DOHH2 (cell line): ENCODE results near the gene LILRB2.

Experiments
- H3F3A ChIP-seq: fragments of 200-600 bp; sonication (generic), shearing (Covaris generic); 2 replicates; pipeline ENCODE4 v1.6.0; 2016; ENCODE audit warnings: antibody characterized with exemption, mild to moderate bottlenecking; ENCODE audit not compliant: control insufficient read depth, insufficient read depth
- H3K27ac ChIP-seq: fragments of 200-600 bp; sonication (generic); 2 replicates; pipeline ENCODE4 v1.5.1; 2014; ENCODE audit warnings: low read depth, mild to moderate bottlenecking, low read length, moderate library complexity
- H3K27me3 ChIP-seq: fragments of 200-600 bp; sonication (generic); 2 replicates; pipeline ENCODE4 v1.6.1; 2014; ENCODE audit warnings: mild to moderate bottlenecking, low read length, mixed read lengths; ENCODE audit not compliant: control insufficient read depth
- H3K36me3 ChIP-seq: fragments of 200-600 bp; sonication (generic); 2 replicates; pipeline ENCODE4 v1.6.1; 2014; ENCODE audit warnings: mild to moderate bottlenecking, low read length, moderate library complexity, mixed read lengths; ENCODE audit not compliant: control insufficient read depth
- H3K4me1 ChIP-seq: fragments of 200-600 bp; sonication (generic); 2 replicates; pipeline ENCODE4 v1.6.1; 2014; ENCODE audit warnings: mild to moderate bottlenecking, low read length, mixed read lengths; ENCODE audit not compliant: control insufficient read depth
- H3K4me2 ChIP-seq: fragments of 200-600 bp; sonication (generic); 2 replicates; pipeline ENCODE4 v1.6.0; 2014; ENCODE audit warnings: mild to moderate bottlenecking, low read length, moderate library complexity
- H3K4me3 ChIP-seq: fragments of 200-600 bp; sonication (generic); 2 replicates; pipeline ENCODE4 v1.5.1; 2014; ENCODE audit warnings: mild to moderate bottlenecking, low read length, mixed read lengths
- H3K79me2 ChIP-seq: fragments of 200-600 bp; sonication (generic); 2 replicates; pipeline ENCODE4 v1.6.1; 2014; ENCODE audit warnings: mild to moderate bottlenecking, low read length, mixed read lengths; ENCODE audit not compliant: control insufficient read depth
- H3K9me2 ChIP-seq: fragments of 200-600 bp; sonication (generic); replicated peaks from 2 replicates; pipeline ENCODE4 v1.6.1; 2014; ENCODE audit warnings: mild to moderate bottlenecking, low read length, mixed read lengths; ENCODE audit not compliant: control insufficient read depth
- H3K9me3 ChIP-seq: fragments of 200-600 bp; sonication (generic); 2 replicates; pipeline ENCODE4 v1.6.1; 2014; ENCODE audit warnings: antibody characterized with exemption, low read length, mixed read lengths; ENCODE audit not compliant: control insufficient read depth, insufficient read depth
- H4K20me1 ChIP-seq: fragments of 200-600 bp; sonication (generic); 2 replicates; pipeline ENCODE4 v1.6.0; 2014; ENCODE audit warnings: low read depth, mild to moderate bottlenecking, antibody characterized with exemption, low read length, moderate library complexity; ENCODE audit not compliant: control insufficient read depth, insufficient read depth
- EZH2phosphoT487 ChIP-seq: fragments of 200-600 bp; sonication (generic); IDR thresholded peaks from 2 replicates; pipeline ENCODE4 v1.6.1; 2017; ENCODE audit warnings: borderline replicate concordance, mild to moderate bottlenecking, antibody characterized with exemption, low read length, moderate library complexity, mixed read lengths
- TF ChIP-seq, protein P1 (sequence below): fragments of 200-600 bp; sonication (generic); IDR thresholded peaks from one replicate; pipeline ENCODE4 v1.5.1; 2014; ENCODE audit warnings: antibody characterized with exemption, mild to moderate bottlenecking, low read depth, low read length; ENCODE audit not compliant: poor library complexity, severe bottlenecking

The LILRB2 gene

DNA sequence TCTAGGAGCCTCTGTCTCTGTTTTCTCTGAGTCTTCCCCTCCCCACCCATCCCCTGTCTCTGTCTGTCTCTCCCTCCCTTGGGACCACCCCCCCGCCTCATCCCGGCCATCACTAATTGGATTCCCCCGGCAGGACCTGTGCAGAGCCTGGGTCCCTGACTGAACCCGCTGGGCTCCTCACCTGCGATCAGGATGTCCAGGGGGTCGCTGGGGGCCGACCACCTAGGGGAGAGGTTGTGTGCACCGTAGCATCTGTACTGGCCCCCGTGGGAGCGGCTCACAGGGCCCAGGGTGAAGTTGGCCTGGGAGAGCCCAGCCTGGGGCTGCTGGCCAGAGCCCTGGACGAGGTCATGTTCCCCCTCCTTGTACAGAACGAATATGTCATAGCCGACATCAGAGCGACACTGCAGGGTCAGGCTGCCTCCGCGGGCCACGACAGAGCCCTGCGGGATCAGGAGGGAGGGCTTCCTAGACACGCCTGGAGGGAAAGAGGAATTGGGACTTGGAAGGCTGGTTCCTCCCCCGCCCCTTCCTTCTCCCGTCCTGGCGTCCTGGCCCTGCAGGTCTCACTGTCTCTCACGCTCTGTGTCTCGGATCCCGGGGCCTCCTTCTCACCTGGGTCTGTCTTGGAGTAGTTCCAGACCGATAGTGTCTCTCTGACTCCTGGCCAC is 25.7 kb downstream of the LILRB2 start:
- Histone ChIP-seq H3K79me2 (no peaks in the 10 kb centered on the region), H3K9me2 (no peaks in the 10 kb centered on the region), H3K27ac (no peak overlapping the region), H4K20me1 (no peaks in the 10 kb centered on the region), H3K4me2 (no peak overlapping the region), H3K4me3 (no peak overlapping the region), H3K27me3 (peaks cover 13% of the 10 kb centered on the region), H3K36me3 (no peaks in the 10 kb centered on the region), H3K9me3 (no peaks in the 10 kb centered on the region), H3F3A (no peaks in the 10 kb centered on the region), H3K4me1 (no peaks in the 10 kb centered on the region)
- TF ChIP-seq, protein P1, sequence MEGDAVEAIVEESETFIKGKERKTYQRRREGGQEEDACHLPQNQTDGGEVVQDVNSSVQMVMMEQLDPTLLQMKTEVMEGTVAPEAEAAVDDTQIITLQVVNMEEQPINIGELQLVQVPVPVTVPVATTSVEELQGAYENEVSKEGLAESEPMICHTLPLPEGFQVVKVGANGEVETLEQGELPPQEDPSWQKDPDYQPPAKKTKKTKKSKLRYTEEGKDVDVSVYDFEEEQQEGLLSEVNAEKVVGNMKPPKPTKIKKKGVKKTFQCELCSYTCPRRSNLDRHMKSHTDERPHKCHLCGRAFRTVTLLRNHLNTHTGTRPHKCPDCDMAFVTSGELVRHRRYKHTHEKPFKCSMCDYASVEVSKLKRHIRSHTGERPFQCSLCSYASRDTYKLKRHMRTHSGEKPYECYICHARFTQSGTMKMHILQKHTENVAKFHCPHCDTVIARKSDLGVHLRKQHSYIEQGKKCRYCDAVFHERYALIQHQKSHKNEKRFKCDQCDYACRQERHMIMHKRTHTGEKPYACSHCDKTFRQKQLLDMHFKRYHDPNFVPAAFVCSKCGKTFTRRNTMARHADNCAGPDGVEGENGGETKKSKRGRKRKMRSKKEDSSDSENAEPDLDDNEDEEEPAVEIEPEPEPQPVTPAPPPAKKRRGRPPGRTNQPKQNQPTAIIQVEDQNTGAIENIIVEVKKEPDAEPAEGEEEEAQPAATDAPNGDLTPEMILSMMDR: no peak
- TF ChIP-seq EZH2phosphoT487: no peak

DNA sequence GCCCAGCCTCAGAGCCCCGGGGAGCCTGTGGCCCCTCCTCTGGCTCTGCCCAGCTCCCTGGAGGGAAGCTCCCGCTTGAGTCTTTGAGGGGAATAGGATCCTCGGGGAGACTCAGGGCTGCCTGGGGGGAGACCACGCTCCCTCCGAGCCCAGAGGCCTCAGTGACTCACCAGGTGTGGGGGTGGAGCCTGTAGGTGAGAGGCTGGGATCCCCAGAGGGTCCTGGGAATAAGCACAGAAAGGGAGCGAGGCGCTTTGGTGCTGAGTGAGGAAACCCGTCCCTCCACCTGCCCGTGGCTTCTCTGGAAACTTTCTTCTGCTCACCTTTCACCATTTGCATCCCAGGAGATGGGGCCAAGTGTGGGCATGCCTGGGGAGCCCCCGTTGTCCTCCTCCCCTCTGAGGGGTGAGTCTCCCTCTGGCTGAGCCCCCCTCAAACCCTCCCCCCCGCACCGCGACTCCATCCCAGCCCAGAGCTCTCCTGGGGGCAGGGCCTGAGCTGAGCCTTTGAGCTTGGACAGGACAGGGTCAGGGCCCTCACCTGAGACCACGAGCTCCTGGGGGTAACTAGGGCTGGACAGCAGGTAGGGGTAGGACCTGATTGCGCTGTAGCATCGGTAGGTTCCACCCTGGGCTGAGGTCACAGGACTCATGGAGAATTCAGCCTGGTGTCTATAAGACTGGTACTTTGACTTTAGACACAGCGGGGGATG is 26.6 kb downstream of the LILRB2 start:
- Histone ChIP-seq H3K4me3 (no peak overlapping the region), H3K27ac (no peak overlapping the region), H3K36me3 (no peaks in the 10 kb centered on the region), H3K9me3 (no peaks in the 10 kb centered on the region), H3K79me2 (no peaks in the 10 kb centered on the region), H3K4me2 (no peak overlapping the region), H3K27me3 (peaks cover 13% of the 10 kb centered on the region), H3F3A (0 out of 2 replicates have a peak, but pooled peaks cover 2% of the 10 kb centered on the region), H3K9me2 (no peaks in the 10 kb centered on the region), H3K4me1 (no peaks in the 10 kb centered on the region), H4K20me1 (no peaks in the 10 kb centered on the region)
- TF ChIP-seq EZH2phosphoT487: no peak
- TF ChIP-seq, protein P1: no peak

DNA sequence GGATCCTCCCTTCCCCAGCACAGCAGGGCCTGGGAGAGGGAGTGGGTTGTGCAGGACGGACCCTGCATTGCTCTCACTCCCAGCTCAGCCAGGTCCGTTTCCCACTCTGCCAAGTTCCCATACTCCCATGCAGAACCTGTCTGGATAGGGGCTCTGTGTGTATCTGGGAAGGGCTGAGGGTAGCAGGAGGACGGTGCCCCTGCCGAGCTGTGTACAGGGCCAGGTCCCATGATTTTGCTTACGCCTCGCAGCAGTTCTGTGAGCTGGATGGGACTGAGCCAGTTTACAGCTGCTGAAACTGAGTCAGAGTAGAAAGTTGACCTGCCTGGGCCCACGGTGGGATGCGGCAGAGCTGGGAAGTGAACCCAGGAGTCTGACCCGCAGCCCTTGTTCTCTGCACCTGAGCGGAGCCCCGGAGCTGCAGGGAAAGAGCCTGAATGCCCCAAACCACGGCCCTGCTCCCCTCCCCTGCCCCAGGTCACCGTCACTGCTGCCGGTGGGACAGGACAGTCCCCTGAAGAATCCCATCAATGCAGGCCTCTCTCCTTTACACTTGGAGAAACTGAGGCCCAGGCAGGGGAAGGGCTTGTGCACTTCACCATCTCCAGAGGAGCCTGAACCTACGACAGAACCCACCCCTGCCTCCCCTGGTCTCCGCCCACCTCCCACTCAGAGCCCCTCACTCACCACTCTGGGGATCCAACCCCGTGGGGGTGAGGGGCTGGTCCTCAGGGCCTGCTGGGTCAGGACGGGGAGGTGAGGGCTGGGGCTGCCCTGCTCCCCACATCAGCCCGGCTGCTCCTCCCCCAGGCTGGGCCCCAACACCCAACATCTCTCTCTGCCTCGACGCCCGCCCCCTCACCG is 27.3 kb downstream of the LILRB2 start:
- H3K4me1 ChIP-seq: no peaks in the 10 kb centered on the region
- H3K4me2 ChIP-seq: no peak overlapping the region
- no peak overlapping the region for H3K27ac ChIP-seq
- H3K9me2 ChIP-seq: no peaks in the 10 kb centered on the region
- H3K36me3 ChIP-seq: no peaks in the 10 kb centered on the region
- no peaks in the 10 kb centered on the region for H3K9me3 ChIP-seq
- H3K4me3 ChIP-seq: no peak overlapping the region
- 0 out of 2 replicates have a peak, but pooled peaks cover 2% of the 10 kb centered on the region for H3F3A ChIP-seq
- no peaks in the 10 kb centered on the region for H4K20me1 ChIP-seq
- TF ChIP-seq, protein P1: no peak
- no peak for TF ChIP-seq EZH2phosphoT487
- H3K79me2 ChIP-seq: no peaks in the 10 kb centered on the region
- H3K27me3 ChIP-seq: peaks cover 13% of the 10 kb centered on the region
